NCI-H187 (cell line): Measurements from ENCODE around the gene TIGD2.
"Not testable (repeated sequence)": the region's sequence is repeated elsewhere in the genome, so short reads cannot be mapped to it uniquely, and the experiment has no call there.

Experiments used
- DNase-seq, 2 experiments: peaks; one replicate each; lab custom pipeline; 2025; lab: John Stamatoyannopoulos, UW

TIGD2 gene

GRCh38 chr4:89119836-89120235 lies 8.5 kb downstream of the TIGD2 start:
- DNase-seq: no peak

GRCh38 chr4:89121387-89122068 lies 10.2 kb downstream of the TIGD2 start:
- no peak for DNase-seq

GRCh38 chr4:89123451-89123851 lies 12.1 kb downstream of the TIGD2 start:
- DNase-seq: no peak

GRCh38 chr4:89125901-89126782 lies 14.8 kb downstream of the TIGD2 start:
- no peak for DNase-seq

GRCh38 chr4:89129080-89129640 lies 17.8 kb downstream of the TIGD2 start:
- no peak for DNase-seq

- DNase-seq: no peak
Observed at GRCh38 chr4:89134775-89135319, 23.5 kb downstream of the TIGD2 start.

GRCh38 chr4:89136525-89136924 lies 25.2 kb downstream of the TIGD2 start:
- DNase-seq: no peak

- no peak for DNase-seq
Observed at GRCh38 chr4:89137231-89137630, 25.9 kb downstream of the TIGD2 start.

GRCh38 chr4:89137695-89138094 lies 26.4 kb downstream of the TIGD2 start:
- no peak for DNase-seq

GRCh38 chr4:89140168-89140759 lies 28.9 kb downstream of the TIGD2 start:
- no peak for DNase-seq

- DNase-seq: no peak
Observed at GRCh38 chr4:89142691-89143669, 31.6 kb downstream of the TIGD2 start.

- not testable (repeated sequence) for DNase-seq
Observed at GRCh38 chr4:89144652-89145051, 33.3 kb downstream of the TIGD2 start.

GRCh38 chr4:89146196-89146595 lies 34.9 kb downstream of the TIGD2 start:
- DNase-seq: no peak

GRCh38 chr4:89152972-89153371 lies 41.6 kb downstream of the TIGD2 start:
- DNase-seq: peak in 1 of 2 experiments; percentile 8

GRCh38 chr4:89156174-89156914 lies 45.0 kb downstream of the TIGD2 start:
- DNase-seq: no peak

GRCh38 chr4:89157488-89158024 lies 46.2 kb downstream of the TIGD2 start:
- DNase-seq: no peak

- peak; percentile 3 to 11 for DNase-seq
Observed at GRCh38 chr4:89158884-89159503, 47.7 kb downstream of the TIGD2 start.

GRCh38 chr4:89160806-89161205 lies 49.5 kb downstream of the TIGD2 start:
- DNase-seq: no peak

- no peak for DNase-seq
Observed at GRCh38 chr4:89161841-89162240, 50.5 kb downstream of the TIGD2 start.

- no peak for DNase-seq
Observed at GRCh38 chr4:89162496-89162895, 51.2 kb downstream of the TIGD2 start.
